8988T (cell line): ENCODE data around the gene HOXA6.

Experiments used
- DNase-seq: peaks from one replicate; pipeline ENCODE4 v3.0.0; 2011

HOXA6 gene

DNA sequence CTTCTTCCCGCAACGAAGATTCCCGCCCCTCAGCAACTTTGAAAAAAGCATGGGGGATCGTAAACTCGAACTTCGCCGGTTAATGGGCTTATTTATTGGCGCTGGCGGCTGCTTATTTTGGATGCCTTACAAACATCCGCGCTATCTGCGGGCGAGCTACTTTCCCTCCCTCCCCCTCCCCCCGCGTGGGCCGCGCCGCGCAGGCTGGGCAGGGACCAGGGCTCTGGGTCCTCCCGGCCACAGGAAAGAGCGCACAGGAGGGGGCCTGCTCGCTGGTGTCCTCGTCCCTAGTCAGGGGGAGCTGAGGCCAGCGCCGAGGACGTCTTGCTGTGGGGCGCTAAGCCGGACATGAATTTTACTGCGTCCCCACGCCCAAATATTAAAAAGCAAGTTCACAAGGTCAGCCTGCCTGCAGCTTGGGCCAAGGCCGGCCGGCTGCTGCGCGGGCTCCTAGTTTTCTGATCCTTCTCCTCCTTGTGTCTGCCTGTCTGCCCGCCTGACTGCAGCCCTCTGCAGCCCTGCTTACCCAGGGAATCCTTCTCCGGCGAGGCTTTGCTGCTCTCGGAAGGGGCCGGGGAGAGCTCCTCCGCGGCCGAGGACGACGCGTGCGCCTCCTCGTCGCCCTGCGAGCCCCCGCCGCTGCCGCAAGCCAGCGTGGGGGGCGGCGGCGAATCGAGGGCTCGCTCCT lies 25.4 kb upstream of the HOXA6 start:
- DNase-seq = no peak

DNA sequence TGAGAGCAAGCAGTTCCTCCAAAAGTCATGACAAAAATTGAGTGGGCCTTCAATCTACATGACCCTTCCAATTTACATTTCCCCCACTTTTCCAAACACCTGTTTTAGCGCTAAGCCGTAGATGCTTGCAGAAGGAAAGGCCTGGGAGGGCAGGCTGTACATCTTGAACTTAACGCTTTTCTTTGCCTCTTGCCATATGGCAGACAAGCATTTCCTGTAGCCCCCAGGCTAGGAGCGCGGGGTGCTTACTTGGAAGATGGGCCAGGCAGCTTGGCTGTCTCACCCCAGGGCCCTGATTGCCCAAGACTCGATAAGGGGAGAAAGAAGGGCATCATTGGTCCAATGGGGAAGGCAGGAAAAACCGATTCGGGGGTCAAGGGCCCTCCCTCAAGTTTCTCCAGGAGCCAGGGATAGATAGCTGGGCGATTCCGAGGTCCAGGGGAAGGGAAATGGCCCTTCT lies 24.8 kb upstream of the HOXA6 start:
- no peak for DNase-seq

DNA sequence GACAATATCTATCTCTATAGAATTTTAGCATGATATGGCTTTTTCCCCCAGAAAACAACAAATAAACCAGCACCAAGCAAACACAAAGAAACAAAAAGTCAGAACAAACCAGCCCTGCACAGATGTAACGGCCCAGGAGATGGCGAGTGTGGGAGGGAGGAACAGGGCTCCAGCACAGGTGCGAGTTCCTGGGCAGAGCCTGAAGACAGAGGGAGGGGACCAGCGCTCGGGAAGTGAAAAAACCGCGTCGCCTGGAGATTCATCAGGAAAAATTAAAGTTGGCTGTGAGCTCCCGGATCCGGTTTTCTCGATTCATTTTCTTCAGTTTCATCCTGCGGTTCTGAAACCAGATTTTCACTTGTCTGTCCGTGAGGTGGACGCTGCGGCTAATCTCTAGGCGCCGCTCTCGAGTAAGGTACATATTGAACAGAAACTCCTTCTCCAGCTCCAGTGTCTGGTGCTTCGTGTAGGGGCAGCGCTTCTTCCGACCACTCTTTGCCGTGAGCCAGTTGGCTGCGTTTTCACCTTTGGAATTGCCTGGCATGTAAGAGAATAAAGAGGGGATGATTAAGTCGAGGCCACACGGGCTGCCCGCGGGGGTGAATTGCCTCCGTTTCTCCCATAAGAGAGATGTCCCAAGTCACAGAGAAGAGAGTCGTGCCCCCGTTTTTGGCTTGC lies 24.2 kb upstream of the HOXA6 start:
- DNase-seq = no peak

GRCh38 chr7:27171325-27171636 lies 23.7 kb upstream of the HOXA6 start:
- DNase-seq = no peak

- DNase-seq = no peak
Measured at GRCh38 chr7:27170426-27171324, 23.1 kb upstream of the HOXA6 start.

- DNase-seq = no peak
Measured at GRCh38 chr7:27169658-27170425, 22.3 kb upstream of the HOXA6 start.

DNA sequence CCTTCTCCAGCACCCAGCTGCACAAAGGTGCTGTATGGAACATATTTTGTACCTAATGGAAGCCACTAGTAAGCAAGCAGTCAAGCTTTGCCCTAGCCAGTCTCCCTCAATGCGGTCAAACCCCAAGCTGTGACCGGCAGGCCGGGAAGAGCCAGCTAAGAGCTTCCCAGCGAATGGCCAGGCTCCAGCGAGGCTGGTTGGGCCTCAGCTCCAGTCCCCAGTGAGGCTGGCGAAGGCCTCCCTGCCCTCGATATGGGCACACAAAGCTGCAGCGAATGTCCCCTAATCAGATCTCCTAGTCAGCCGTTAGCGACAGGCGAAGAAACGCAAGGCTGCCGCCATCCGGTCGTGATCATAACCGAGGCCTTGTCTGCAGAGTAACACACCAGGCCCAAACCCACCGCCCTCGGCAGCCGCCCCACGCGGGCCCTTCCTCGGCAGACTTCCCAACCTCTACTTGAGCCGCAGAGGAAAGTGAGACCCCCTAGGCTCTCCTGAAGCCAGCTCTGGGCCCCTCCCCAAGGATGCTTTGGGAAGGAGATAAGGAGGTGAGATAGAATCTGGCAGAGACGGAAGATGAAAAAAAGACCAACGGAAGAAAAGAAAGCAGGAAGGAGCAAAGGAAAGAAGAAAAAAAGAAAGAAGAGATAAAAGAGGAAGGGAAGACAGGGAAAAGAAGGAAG lies 20.8 kb upstream of the HOXA6 start:
- no peak for DNase-seq

DNA sequence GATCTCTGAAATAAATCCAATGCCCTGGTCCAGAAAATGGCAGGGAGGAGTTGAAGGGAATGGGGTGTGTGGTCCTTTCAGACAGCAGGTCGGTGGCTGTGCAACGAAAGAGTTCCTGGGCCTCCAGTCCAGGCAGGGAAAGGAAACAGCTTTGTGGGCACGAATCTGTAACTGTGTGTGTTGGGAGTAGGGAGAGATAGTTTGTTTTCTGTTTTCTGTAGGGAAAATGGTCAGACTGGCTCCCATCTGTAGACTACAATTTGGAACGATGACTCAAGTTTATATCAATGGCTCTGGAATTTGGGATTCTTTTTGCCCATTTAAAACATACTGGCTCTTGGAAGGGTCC lies 20.3 kb upstream of the HOXA6 start:
- DNase-seq = no peak

GRCh38 chr7:27166531-27167505 lies 19.2 kb upstream of the HOXA6 start:
- DNase-seq = no peak

DNA sequence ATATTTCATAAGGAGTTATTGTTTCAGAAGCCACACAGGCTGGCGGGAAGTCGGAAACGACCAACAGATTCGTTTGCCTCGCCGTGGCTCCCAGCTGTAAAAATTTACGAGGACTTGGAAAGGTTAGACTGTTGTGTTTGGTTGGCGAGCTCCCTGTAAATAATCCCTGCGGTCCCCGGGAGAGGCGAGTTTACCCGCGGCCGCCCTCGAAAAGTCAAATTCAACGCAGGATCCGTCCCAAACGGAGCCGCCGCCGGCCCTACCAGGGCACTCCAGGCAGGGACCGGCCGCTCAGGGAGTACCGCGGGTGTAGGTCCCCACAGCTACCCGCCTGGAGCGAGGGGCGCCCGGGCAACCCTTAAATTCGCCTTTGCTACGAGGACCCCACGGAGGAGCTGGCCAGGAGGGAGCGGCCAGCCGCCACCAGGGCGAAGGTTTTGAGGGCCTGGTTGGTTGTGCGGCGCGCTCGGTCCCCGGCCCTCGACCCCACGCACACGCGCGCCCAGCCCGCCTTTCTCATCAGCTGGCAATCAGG lies 18.5 kb upstream of the HOXA6 start:
- no peak for DNase-seq

DNA sequence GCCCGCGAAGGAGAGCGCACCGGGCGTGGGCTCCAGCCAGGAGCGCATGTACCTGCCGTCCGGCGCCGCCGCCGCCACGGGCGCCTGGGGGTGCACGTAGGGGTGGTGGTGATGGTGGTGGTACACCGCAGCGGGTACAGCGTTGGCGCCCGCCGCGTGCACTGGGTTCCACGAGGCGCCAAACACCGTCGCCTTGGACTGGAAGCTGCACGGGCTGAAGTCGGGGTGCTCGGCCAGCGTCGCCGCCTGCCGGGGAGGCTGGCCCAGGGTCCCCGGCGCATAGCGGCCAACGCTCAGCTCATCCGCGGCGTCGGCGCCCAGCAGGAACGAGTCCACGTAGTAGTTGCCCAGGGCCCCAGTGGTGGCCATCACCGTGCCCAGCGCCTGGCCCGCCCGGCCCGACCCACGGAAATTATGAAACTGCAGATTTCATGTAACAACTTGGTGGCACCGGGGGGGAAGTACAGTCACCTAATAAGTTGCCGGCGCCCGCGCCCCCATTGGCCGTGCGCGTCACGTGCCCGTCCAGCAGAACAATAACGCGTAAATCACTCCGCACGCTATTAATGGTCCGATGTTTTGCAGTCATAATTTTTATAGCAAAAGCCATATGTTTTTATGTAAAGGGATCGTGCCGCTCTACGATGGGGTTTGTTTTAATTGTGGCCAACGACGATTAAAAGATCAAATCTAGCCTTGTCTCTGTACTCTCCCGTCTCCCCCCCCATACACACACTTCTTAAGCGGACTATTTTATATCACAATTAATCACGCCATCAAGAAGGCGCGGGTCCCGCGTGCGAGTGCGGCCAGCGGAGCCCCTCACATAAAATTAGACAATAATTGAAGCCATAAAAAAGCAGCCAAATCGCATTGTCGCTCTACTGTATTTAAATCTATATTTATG lies 17.8 kb upstream of the HOXA6 start, which contains the start of gene HOXA9:
HOXA9 (minus strand) TSS at position 449 of the 907 bp plus-strand sequence; CDS start at position 369, 80 bp downstream.
- no peak for DNase-seq

DNA sequence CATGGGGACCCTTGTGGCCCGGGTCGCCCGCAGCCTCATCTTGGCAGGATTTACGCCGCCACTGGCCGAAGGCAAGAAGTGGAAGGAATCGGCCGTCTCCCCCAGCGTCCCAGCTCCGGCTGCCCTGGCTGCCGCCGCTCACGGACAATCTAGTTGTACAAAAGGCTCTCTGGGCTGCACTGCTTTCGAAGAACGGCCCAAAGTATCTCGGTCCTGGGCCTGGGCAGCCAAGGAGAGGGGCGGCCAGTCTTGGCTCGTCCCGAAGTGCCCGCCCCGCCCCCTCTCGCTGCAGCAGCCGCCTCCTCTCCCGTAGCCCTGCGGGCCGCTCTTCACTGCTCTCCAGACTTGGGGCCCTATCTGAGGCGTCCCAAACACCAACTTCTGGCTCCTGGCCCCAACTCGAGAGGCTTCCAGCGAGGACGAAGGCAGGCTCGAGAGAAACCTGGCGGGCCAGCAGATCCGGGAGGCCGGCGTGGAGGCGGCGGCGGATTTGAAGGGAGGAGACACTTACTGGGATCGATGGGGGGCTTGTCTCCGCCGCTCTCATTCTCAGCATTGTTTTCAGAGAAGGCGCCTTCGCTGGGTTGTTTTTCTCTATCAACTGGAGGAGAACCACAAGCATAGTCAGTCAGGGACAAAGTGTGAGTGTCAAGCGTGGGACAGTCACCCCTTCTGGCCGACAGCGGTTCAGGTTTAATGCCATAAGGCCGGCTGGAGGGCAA lies 17.0 kb upstream of the HOXA6 start:
- DNase-seq = no peak

- no peak for DNase-seq
Measured at GRCh38 chr7:27164045-27164366, 16.4 kb upstream of the HOXA6 start.

- no peak for DNase-seq
Measured at GRCh38 chr7:27163288-27164044, 15.9 kb upstream of the HOXA6 start.

GRCh38 chr7:27162561-27163287 lies 15.2 kb upstream of the HOXA6 start:
- no peak for DNase-seq

GRCh38 chr7:27161721-27162560 lies 14.4 kb upstream of the HOXA6 start:
- DNase-seq = no peak
